GM12892 (cell line): ENCODE results near the gene ENDOV.

Experiments used
- POLR2A ChIP-seq: IDR thresholded peaks from 2 replicates; pipeline ENCODE4 v1.6.1; 2011; ENCODE audit warnings: low read depth, low read length, control low read depth
- POLR2AphosphoS5 ChIP-seq: IDR thresholded peaks from 2 replicates; pipeline ENCODE4 v1.6.1; 2011; ENCODE audit warnings: low read depth, low read length, control low read depth
- TAF1 ChIP-seq: IDR thresholded peaks from 2 replicates; pipeline ENCODE4 v1.6.1; 2011; ENCODE audit warnings: low read depth, mild to moderate bottlenecking, control low read depth, low read length, borderline replicate concordance

GRCh38 chr17:80452173-80452915 lies 37.4 kb downstream of the ENDOV start:
- no peak for TF ChIP-seq POLR2AphosphoS5
- TF ChIP-seq POLR2A: no peak
- TF ChIP-seq TAF1: no peak
